OCI-LY7 (cell line): ENCODE data around the gene GRIN3B. TPM values are rescaled to one million over a fixed set of nuclear protein-coding genes. Genes with fewer than 3 reads are reported as not detected.

Source experiments
- BruUV-seq: library from RNA; stranded (reverse); fragments of 400-500 nt; replicated peaks from 2 replicates; lab custom pipeline; 2021; lab: Mats Ljungman, UMichigan
- CTCF ChIA-PET: fragments of 300-600 bp; sonication (Branson Sonifier 250); formaldehyde crosslinking; loops from one replicate; lab custom pipeline; 2022; ENCODE audit warnings: antibody characterized with exemption; ENCODE audit not compliant: unreplicated experiment; lab: Charles Lee
- POLR2A ChIA-PET: fragments of 300-600 bp; sonication (Branson Sonifier 250); formaldehyde crosslinking; loops from one replicate; lab custom pipeline; 2022; ENCODE audit warnings: antibody characterized with exemption; lab: Charles Lee
- DNase-seq: peaks from one replicate; pipeline ENCODE4 v3.0.0-alpha.2; 2015; ENCODE audit warnings: low spot score
- H2AFZ ChIP-seq: fragments of 200-600 bp; sonication (generic), shearing (Covaris generic); 2 replicates; pipeline ENCODE4 v1.6.1; 2014; ENCODE audit warnings: mild to moderate bottlenecking, antibody characterized with exemption, low read length, moderate library complexity
- H3K27ac ChIP-seq: fragments of 200-600 bp; sonication (generic); 2 replicates; pipeline ENCODE4 v1.5.1; 2014; ENCODE audit warnings: mixed run types, low read depth, mild to moderate bottlenecking, moderate library complexity, low read length, inconsistent platforms; ENCODE audit not compliant: poor library complexity, severe bottlenecking
- H3K36me3 ChIP-seq: fragments of 200-600 bp; sonication (generic); 2 replicates; pipeline ENCODE4 v1.6.1; 2014; ENCODE audit warnings: mild to moderate bottlenecking, antibody characterized with exemption, low read length, moderate library complexity, mixed read lengths; ENCODE audit not compliant: insufficient read depth
- H3K4me1 ChIP-seq: fragments of 200-600 bp; sonication (generic); 2 replicates; pipeline ENCODE4 v1.5.1; 2014; ENCODE audit warnings: mild to moderate bottlenecking, low read length; ENCODE audit not compliant: insufficient read depth, poor library complexity, severe bottlenecking
- H3K4me2 ChIP-seq: fragments of 200-600 bp; sonication (generic); 2 replicates; pipeline ENCODE4 v1.6.1; 2014; ENCODE audit warnings: mild to moderate bottlenecking, low read length
- H3K4me3 ChIP-seq: fragments of 200-600 bp; sonication (generic); 2 replicates; pipeline ENCODE4 v1.5.1; 2014; ENCODE audit warnings: mild to moderate bottlenecking, low read depth, low read length; ENCODE audit not compliant: poor library complexity, severe bottlenecking
- H3K79me2 ChIP-seq: fragments of 200-600 bp; sonication (generic); 2 replicates; pipeline ENCODE4 v1.6.1; 2016; ENCODE audit warnings: low read depth, mild to moderate bottlenecking, low read length, moderate library complexity, mixed read lengths; ENCODE audit not compliant: insufficient read depth
- H3K9me2 ChIP-seq: fragments of 200-600 bp; sonication (generic); 2 replicates; pipeline ENCODE4 v1.6.1; 2016; ENCODE audit warnings: mild to moderate bottlenecking, low read length, mixed read lengths; ENCODE audit not compliant: insufficient read depth
- H3K9me3 ChIP-seq: fragments of 200-600 bp; sonication (generic); 2 replicates; pipeline ENCODE4 v1.6.1; 2014; ENCODE audit warnings: mild to moderate bottlenecking, mixed run types, low read length, mixed read lengths
- H4K20me1 ChIP-seq: fragments of 200-600 bp; sonication (generic); 2 replicates; pipeline ENCODE4 v1.6.1; 2014; ENCODE audit warnings: mild to moderate bottlenecking, antibody characterized with exemption, low read length, moderate library complexity, mixed read lengths; ENCODE audit not compliant: insufficient read depth
- EZH2phosphoT487 ChIP-seq: fragments of 200-600 bp; sonication (generic); IDR thresholded peaks from 2 replicates; pipeline ENCODE4 v1.6.1; 2018; ENCODE audit warnings: low read depth, borderline replicate concordance, mild to moderate bottlenecking, mixed run types, antibody characterized with exemption, low read length, moderate library complexity, mixed read lengths
- intact Hi-C: fragments of 100-400 bp; cut with micrococcal nuclease; formaldehyde crosslinking; loops from one replicate; pipeline ENCODE4 v1.10.0; 2022; ENCODE audit not compliant: unreplicated experiment
- total RNA-seq, 2 experiments: library from RNA; depleted of rRNA in 1 of 2; stranded (reverse); fragments of >200 nt in 1 of 2; shearing (Covaris generic) in 1 of 2; gene quantifications; 2 replicates each; pipeline ENCODE4 v1.2.3, GENCODE V29; 2014 to 2022
- TF ChIP-seq, protein P1 (sequence below): fragments of 200-600 bp; sonication (generic); conservative IDR thresholded peaks from 2 replicates; pipeline ENCODE4 v1.5.1; 2014; ENCODE audit warnings: mild to moderate bottlenecking, antibody characterized with exemption, low read length, moderate library complexity, mixed read lengths

Gene GRIN3B
- total RNA-seq, 2 experiments from 2014 or later, result not detected

DNA sequence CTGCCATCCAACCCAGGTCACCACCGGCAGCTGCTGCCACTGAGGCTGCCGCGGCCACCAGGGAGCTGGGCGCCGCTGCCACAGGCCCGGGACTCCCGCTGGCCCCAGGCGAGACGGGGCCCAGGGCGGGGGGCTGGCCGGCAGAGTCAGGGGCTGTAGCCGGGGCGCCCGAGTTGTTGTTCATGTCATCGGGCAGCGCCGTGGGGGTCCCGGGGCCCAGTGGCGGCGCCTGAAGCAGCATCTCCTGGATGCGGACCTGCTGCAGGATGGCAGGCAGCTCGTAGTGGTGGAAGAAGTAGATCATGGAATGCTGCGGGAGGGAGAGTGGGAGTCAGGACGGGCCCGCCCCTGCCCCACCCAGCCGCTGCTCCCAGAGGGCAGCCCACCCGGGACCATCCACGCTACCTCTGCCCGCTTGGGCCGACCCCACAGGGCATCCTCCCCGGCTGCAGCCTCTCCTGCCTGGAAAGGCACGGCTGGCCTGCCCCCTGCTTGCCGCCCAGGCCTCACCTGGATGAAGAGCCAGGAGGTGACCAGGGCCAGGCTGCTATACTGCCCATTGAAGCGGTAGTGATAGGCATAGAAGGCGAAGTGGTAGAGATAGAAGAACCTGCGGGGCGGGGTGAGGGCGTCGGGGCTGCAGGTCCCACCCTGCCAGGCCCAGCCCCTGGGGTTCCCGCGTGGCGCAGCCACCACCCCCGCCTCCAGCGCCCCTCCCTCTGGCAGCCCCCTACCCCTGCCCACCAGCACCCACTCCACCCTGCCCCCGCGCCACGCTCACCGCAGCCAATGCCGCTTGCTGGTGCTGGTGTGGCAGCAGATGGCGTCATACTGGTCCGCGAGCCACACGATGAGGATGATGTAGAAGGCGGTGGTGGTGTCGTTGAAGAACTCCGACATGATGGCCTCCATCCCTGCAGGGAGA is 10.6 kb downstream of the GRIN3B start:
- no peaks in the 10 kb centered on the region for H3K9me2 ChIP-seq
- no TSS peak for BruUV-seq
- CTCF ChIA-PET, result no interaction called here

GRCh38 chr19:1011831-1012333 is 11.7 kb downstream of the GRIN3B start:
- no peaks in the 10 kb centered on the region for H3K9me3 ChIP-seq
- no TSS peak for BruUV-seq
- CTCF ChIA-PET, result no interaction called here

More for the DNA sequence above, 10.6 kb downstream of the GRIN3B start:
- H3K4me2 ChIP-seq, result no peak overlapping the region
- no peak overlapping the region for H3K27ac ChIP-seq
- peaks cover 12% of the 10 kb centered on the region for H3K79me2 ChIP-seq
- DNase-seq, result no peak
- no peaks in the 10 kb centered on the region for H3K4me1 ChIP-seq
- intact Hi-C loops, result no loop called here
- H3K4me3 ChIP-seq, result no peak overlapping the region
- H4K20me1 ChIP-seq, result no peaks in the 10 kb centered on the region
- no peak overlapping the region for H2AFZ ChIP-seq
- peaks cover 85% of the 10 kb centered on the region for H3K36me3 ChIP-seq
- POLR2A ChIA-PET, result no interaction called here
- no peak for TF ChIP-seq EZH2phosphoT487
- TF ChIP-seq, protein P1, sequence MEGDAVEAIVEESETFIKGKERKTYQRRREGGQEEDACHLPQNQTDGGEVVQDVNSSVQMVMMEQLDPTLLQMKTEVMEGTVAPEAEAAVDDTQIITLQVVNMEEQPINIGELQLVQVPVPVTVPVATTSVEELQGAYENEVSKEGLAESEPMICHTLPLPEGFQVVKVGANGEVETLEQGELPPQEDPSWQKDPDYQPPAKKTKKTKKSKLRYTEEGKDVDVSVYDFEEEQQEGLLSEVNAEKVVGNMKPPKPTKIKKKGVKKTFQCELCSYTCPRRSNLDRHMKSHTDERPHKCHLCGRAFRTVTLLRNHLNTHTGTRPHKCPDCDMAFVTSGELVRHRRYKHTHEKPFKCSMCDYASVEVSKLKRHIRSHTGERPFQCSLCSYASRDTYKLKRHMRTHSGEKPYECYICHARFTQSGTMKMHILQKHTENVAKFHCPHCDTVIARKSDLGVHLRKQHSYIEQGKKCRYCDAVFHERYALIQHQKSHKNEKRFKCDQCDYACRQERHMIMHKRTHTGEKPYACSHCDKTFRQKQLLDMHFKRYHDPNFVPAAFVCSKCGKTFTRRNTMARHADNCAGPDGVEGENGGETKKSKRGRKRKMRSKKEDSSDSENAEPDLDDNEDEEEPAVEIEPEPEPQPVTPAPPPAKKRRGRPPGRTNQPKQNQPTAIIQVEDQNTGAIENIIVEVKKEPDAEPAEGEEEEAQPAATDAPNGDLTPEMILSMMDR, result no peak
- H3K9me3 ChIP-seq, result no peaks in the 10 kb centered on the region

More at GRCh38 chr19:1011831-1012333, 11.7 kb downstream of the GRIN3B start:
- Histone ChIP-seq H3K4me1 (peaks cover 5% of the 10 kb centered on the region), H3K79me2 (peaks cover 22% of the 10 kb centered on the region), H3K36me3 (peaks cover 85% of the 10 kb centered on the region), H3K9me2 (no peaks in the 10 kb centered on the region), H3K4me2 (no peak overlapping the region), H3K4me3 (no peak overlapping the region), H4K20me1 (no peaks in the 10 kb centered on the region), H3K27ac (no peak overlapping the region), H2AFZ (no peak overlapping the region)
- intact Hi-C loops, result no loop called here
- POLR2A ChIA-PET, result no interaction called here
- TF ChIP-seq, protein P1, result no peak
- TF ChIP-seq EZH2phosphoT487, result no peak
- DNase-seq, result no peak
